H9 (cell line): Measurements from ENCODE around the gene LIPK. TPM values are rescaled to one million over a fixed set of nuclear protein-coding genes. Genes with fewer than 3 reads are reported as not detected.

ENCODE experiments used
- DNase-seq: peaks from one replicate; pipeline ENCODE4 v3.0.0-alpha.2; 2017
- H2AFZ ChIP-seq: one replicate; pipeline ENCODE4 v1.6.1; 2013; ENCODE audit warnings: mild to moderate bottlenecking, low read length, control low read depth, moderate library complexity
- H2AK5ac ChIP-seq: 2 replicates; pipeline ENCODE4 v1.6.1; 2013; ENCODE audit warnings: low read length, control low read depth, mixed read lengths; ENCODE audit not compliant: insufficient read length
- H2BK120ac ChIP-seq: one replicate; pipeline ENCODE4 v1.6.1; 2013; ENCODE audit warnings: low read depth, mild to moderate bottlenecking, low read length, control low read depth, inconsistent platforms; ENCODE audit not compliant: poor library complexity, severe bottlenecking
- H2BK12ac ChIP-seq: 2 replicates; pipeline ENCODE4 v1.6.1; 2013; ENCODE audit warnings: low read length, control low read depth, mixed read lengths, low read depth; ENCODE audit not compliant: insufficient read length
- H2BK15ac ChIP-seq: 2 replicates; pipeline ENCODE4 v1.6.1; 2013; ENCODE audit warnings: low read depth, low read length, control low read depth
- H2BK20ac ChIP-seq: one replicate; pipeline ENCODE4 v1.6.1; 2013; ENCODE audit warnings: low read depth, mild to moderate bottlenecking, low read length, control low read depth, inconsistent platforms; ENCODE audit not compliant: poor library complexity, severe bottlenecking
- H2BK5ac ChIP-seq: 2 replicates; pipeline ENCODE4 v1.6.1; 2013; ENCODE audit warnings: low read length, control low read depth, mixed read lengths; ENCODE audit not compliant: insufficient read length
- H3K14ac ChIP-seq: 2 replicates; pipeline ENCODE4 v1.6.1; 2013; ENCODE audit warnings: low read length, control low read depth; ENCODE audit not compliant: insufficient read depth
- H3K18ac ChIP-seq: 2 replicates; pipeline ENCODE4 v1.6.1; 2013; ENCODE audit warnings: low read depth, mild to moderate bottlenecking, mixed read lengths, low read length, control low read depth; ENCODE audit not compliant: insufficient read length
- H3K23ac ChIP-seq: 2 replicates; pipeline ENCODE4 v1.6.1; 2013; ENCODE audit warnings: low read length, control low read depth, mixed read lengths, low read depth; ENCODE audit not compliant: insufficient read length
- H3K23me2 ChIP-seq: 2 replicates; pipeline ENCODE4 v1.6.1; 2013; ENCODE audit warnings: low read depth, mild to moderate bottlenecking, mixed read lengths, low read length, control low read depth; ENCODE audit not compliant: insufficient read length, poor library complexity, severe bottlenecking
- H3K27ac ChIP-seq: 2 replicates; pipeline ENCODE4 v1.5.1; 2013; ENCODE audit warnings: low read length, control low read depth, mixed read lengths, low read depth; ENCODE audit not compliant: insufficient read length
- H3K27me3 ChIP-seq: 2 replicates; pipeline ENCODE4 v1.6.1; 2013; ENCODE audit warnings: low read length, control low read depth, inconsistent platforms; ENCODE audit not compliant: insufficient read depth
- H3K4ac ChIP-seq: 2 replicates; pipeline ENCODE4 v1.6.1; 2013; ENCODE audit warnings: low read depth, mild to moderate bottlenecking, control low read depth, inconsistent platforms, low read length, moderate library complexity
- H3K4me1 ChIP-seq: 2 replicates; pipeline ENCODE4 v1.6.1; 2013; ENCODE audit warnings: low read length, control low read depth, inconsistent platforms; ENCODE audit not compliant: insufficient read depth
- H3K4me2 ChIP-seq: 2 replicates; pipeline ENCODE4 v1.6.1; 2013; ENCODE audit warnings: low read length, control low read depth, mixed read lengths; ENCODE audit not compliant: insufficient read length, insufficient read depth
- H3K56ac ChIP-seq: 2 replicates; pipeline ENCODE4 v1.6.1; 2013; ENCODE audit warnings: low read depth, mild to moderate bottlenecking, mixed read lengths, low read length, control low read depth; ENCODE audit not compliant: insufficient read length
- H3K79me1 ChIP-seq: 2 replicates; pipeline ENCODE4 v1.6.1; 2013; ENCODE audit warnings: low read depth, mild to moderate bottlenecking, moderate library complexity, low read length, control low read depth, inconsistent platforms; ENCODE audit not compliant: insufficient read depth, poor library complexity, severe bottlenecking
- H3K79me2 ChIP-seq: 2 replicates; pipeline ENCODE4 v1.6.1; 2013; ENCODE audit warnings: low read length, control low read depth, inconsistent platforms; ENCODE audit not compliant: insufficient read depth
- H3K9ac ChIP-seq: 2 replicates; pipeline ENCODE4 v1.6.1; 2013; ENCODE audit warnings: low read length, control low read depth, mixed read lengths; ENCODE audit not compliant: insufficient read length; ENCODE audit errors: extremely low read depth
- H3K9me3 ChIP-seq: one replicate; pipeline ENCODE4 v1.6.1; 2013; ENCODE audit warnings: low read depth, low read length, inconsistent platforms; ENCODE audit not compliant: control insufficient read depth
- H3T11ph ChIP-seq: one replicate; pipeline ENCODE4 v1.6.1; 2013; ENCODE audit warnings: mild to moderate bottlenecking, low read length, control low read depth, inconsistent platforms
- H4K20me1 ChIP-seq: one replicate; pipeline ENCODE4 v1.6.1; 2013; ENCODE audit not compliant: control insufficient read depth, insufficient read length, insufficient read depth
- H4K5ac ChIP-seq: 2 replicates; pipeline ENCODE4 v1.6.1; 2013; ENCODE audit warnings: low read depth, mild to moderate bottlenecking, mixed read lengths, low read length, control low read depth; ENCODE audit not compliant: insufficient read length
- H4K8ac ChIP-seq: replicated peaks from 2 replicates; pipeline ENCODE4 v1.6.1; 2013; ENCODE audit warnings: low read length, control low read depth, mixed read lengths, low read depth; ENCODE audit not compliant: insufficient read length
- H4K91ac ChIP-seq: 2 replicates; pipeline ENCODE4 v1.6.1; 2013; ENCODE audit warnings: low read depth, mild to moderate bottlenecking, moderate library complexity, mixed read lengths, low read length, control low read depth; ENCODE audit not compliant: insufficient read length
- H3K27ac Mint-ChIP-seq, 3 experiments: 2 replicates in 2 of 3; 3 replicates in 1 of 3; pipeline ENCODE4 v1.8.0; 2020 to 2021; ENCODE audit warnings: mixed read lengths in 3 of 3, mild to moderate bottlenecking in 1 of 3, moderate library complexity in 1 of 3
- H3K27me3 Mint-ChIP-seq: 2 replicates; pipeline ENCODE4 v1.8.0; 2021; ENCODE audit warnings: low read depth, mild to moderate bottlenecking, moderate library complexity, mixed read lengths
- H3K36me3 Mint-ChIP-seq, 3 experiments: 2 replicates in 2 of 3; 3 replicates in 1 of 3; pipeline ENCODE4 v1.8.0; 2020 to 2021; ENCODE audit warnings: low read depth in 3 of 3, mixed read lengths in 3 of 3; ENCODE audit not compliant: insufficient read depth in 1 of 3
- H3K4me1 Mint-ChIP-seq, 2 experiments: 2 replicates each; pipeline ENCODE4 v1.8.0; 2020; ENCODE audit warnings: mixed read lengths in 2 of 2
- H3K4me3 Mint-ChIP-seq, 2 experiments: 2 replicates in 1 of 2; 3 replicates in 1 of 2; pipeline ENCODE4 v1.8.0; 2020 to 2021; ENCODE audit warnings: mild to moderate bottlenecking in 2 of 2, mixed read lengths in 2 of 2, moderate library complexity in 1 of 2
- H3K9me3 Mint-ChIP-seq, 2 experiments: 2 replicates in 1 of 2; 3 replicates in 1 of 2; pipeline ENCODE4 v1.8.0; 2020; ENCODE audit warnings: mild to moderate bottlenecking in 2 of 2, mixed read lengths in 2 of 2, moderate library complexity in 1 of 2
- CTCF ChIP-seq: fragments of 200-600 bp; sonication (generic); conservative IDR thresholded peaks from 3 replicates; pipeline ENCODE4 v1.8.0; 2021; ENCODE audit warnings: antibody characterized with exemption, mild to moderate bottlenecking
- WGBS: extraction: QIAGEN DNeasy Blood & Tissue Kit; methylation state at CpG from one replicate; pipeline ENCODE4 v1.1.7; 2013; ENCODE audit warnings: missing lambda C conversion rate, low lambda C conversion rate, mixed read lengths; ENCODE audit not compliant: insufficient read length; ENCODE audit errors: extremely low coverage; 5-methylcytosine and 5-hydroxymethylcytosine counted together
- total RNA-seq: library from RNA; stranded (reverse); gene quantifications from 2 replicates; pipeline ENCODE4 v1.2.1, GENCODE V29; 2021

LIPK gene
- total RNA-seq, 1 experiment from 2014 or later: not detected

- Mint-ChIP-seq H3K4me1 (peaks cover 6% of the 10 kb centered on the region in 2 experiments), H3K36me3 (no peaks in the 10 kb centered on the region), H3K27ac (no peak overlapping the region), H3K4me3 (no peak overlapping the region), H3K27me3 (peaks cover 4% of the 10 kb centered on the region), H3K9me3 (no peaks in the 10 kb centered on the region)
- H3K27ac ChIP-seq: no peak overlapping the region
- H3K23me2 ChIP-seq: no peaks in the 10 kb centered on the region
- H2AK5ac ChIP-seq: no peak overlapping the region
- H3K56ac ChIP-seq: no peak overlapping the region
- H4K5ac ChIP-seq: no peak overlapping the region
- no peaks in the 10 kb centered on the region for H3K79me2 ChIP-seq
- WGBS: no CpG with 5 or more reads among the region's 2 CpGs
- no peak overlapping the region for H4K91ac ChIP-seq
- H2BK12ac ChIP-seq: no peak overlapping the region
- no peak for TF ChIP-seq CTCF
- H3K4ac ChIP-seq: no peak overlapping the region
- no peak overlapping the region for H3K14ac ChIP-seq
- H3K79me1 ChIP-seq: no peaks in the 10 kb centered on the region
- no peak overlapping the region for H4K8ac ChIP-seq
- H3K9ac ChIP-seq: no peak overlapping the region
- no peak overlapping the region for H3K4me2 ChIP-seq
- no peak overlapping the region for H3T11ph ChIP-seq
- no peak overlapping the region for H2BK15ac ChIP-seq
- H2AFZ ChIP-seq: no peak overlapping the region
- H3K27me3 ChIP-seq: no peaks in the 10 kb centered on the region
- H2BK120ac ChIP-seq: no peak overlapping the region
- no peak overlapping the region for H3K18ac ChIP-seq
- no peak overlapping the region for H2BK20ac ChIP-seq
- H4K20me1 ChIP-seq: no peaks in the 10 kb centered on the region
- no peak for DNase-seq
- no peaks in the 10 kb centered on the region for H3K4me1 ChIP-seq
- H3K9me3 ChIP-seq: no peaks in the 10 kb centered on the region
- H2BK5ac ChIP-seq: no peak overlapping the region
- no peak overlapping the region for H3K23ac ChIP-seq
Observed at GRCh38 chr10:88733215-88733614, 27.2 kb downstream of the LIPK start.
